Fibroblast of peridontal ligament (primary cell): ENCODE data around the gene SLC19A1.

Experiments used
- DNase-seq: peaks from one replicate; pipeline ENCODE4 v3.0.0-alpha.2; 2010; ENCODE audit errors: extremely low read depth

Gene SLC19A1

GRCh38 chr21:45492765-45493164, 49.5 kb downstream of the SLC19A1 start:
- DNase-seq: no peak

- DNase-seq: no peak
Observed at GRCh38 chr21:45491623-45492022, 50.6 kb downstream of the SLC19A1 start.

GRCh38 chr21:45491056-45491455, 51.2 kb downstream of the SLC19A1 start:
- DNase-seq: no peak

DNA sequence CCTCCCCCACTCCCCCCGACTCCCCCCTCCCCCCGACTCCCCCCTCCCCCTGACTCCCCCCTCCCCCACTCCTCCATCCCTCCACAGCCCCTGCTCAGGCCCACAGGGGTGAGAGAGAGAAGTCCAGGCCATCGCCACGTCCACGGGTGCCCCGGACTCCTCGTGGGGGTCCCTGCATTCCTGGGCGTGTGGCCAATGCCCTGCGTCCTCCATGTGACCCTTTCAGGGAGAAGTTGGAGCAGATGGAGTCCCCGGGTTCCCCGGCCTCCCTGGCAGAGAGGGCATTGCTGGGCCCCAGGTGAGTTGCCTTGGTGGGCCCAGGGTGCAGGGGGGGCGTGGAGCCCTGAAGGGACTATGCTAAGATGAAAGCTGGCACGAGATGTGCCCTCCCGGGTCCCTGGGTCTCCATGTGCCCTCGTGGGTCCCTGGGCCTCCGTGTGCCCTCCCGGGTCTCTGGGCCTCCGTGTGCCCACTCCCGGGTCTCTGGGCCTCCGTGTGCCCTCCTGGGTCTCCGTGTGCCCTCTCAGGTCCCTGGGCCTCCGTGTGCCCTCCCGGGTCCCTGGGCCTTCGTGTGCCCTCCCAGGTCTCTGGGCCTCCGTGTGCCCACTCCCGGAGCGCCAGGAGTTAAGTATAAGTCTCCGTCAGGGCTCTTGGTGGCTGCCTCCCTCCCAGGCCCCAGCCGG, 52.0 kb downstream of the SLC19A1 start:
- DNase-seq: no peak

DNA sequence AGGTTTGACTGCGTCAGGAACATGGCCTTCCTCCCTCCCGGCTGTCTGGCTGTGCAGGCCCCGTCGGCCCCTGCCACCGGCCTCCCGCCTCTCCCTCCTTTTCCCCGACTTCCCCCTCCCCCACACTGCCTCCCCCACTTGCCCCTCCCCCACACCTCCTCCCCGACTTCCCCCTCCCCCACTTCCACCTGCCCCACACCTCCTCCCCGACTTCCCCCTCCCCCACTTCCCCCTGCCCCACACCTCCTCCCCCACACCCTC, 52.6 kb downstream of the SLC19A1 start:
- no peak for DNase-seq

GRCh38 chr21:45488931-45489721, 53.1 kb downstream of the SLC19A1 start:
- DNase-seq: no peak

DNA sequence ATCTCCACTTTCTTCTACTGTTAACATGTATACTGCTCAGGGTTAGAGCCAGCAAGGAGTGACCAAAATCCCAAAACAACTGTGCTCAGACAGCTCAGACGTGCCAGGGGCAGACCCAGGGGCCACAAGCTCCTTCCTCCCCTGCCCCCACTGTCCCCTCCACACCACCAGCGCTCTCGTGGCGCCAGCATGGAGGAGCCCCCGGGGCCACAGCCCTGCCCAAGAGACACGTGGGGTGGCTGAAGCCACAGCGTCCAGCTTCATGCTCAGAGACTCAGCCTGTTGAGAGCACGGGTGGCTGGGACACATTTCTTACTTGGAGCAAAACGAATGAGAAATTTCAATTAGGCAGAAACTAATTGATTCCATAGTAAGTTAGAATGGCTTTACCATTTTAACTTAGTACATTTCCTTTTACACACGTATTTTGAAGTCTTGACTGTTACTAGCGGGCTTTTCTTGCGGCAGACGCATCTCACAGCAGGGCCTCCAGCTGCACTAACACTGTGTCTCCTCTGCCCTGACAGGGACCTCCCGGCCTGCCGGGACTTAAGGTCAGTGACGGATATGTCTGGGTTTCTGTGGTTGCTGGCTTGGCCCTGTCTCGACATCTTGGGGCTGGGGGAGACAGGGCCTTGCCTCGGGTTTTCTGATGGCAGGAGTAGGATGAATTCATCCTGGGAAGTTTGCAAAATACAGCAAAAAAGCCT, 54.2 kb downstream of the SLC19A1 start:
- DNase-seq: no peak

- no peak for DNase-seq
Observed at GRCh38 chr21:45487161-45487806, 55.0 kb downstream of the SLC19A1 start.

GRCh38 chr21:45486443-45487160, 55.6 kb downstream of the SLC19A1 start:
- no peak for DNase-seq

DNA sequence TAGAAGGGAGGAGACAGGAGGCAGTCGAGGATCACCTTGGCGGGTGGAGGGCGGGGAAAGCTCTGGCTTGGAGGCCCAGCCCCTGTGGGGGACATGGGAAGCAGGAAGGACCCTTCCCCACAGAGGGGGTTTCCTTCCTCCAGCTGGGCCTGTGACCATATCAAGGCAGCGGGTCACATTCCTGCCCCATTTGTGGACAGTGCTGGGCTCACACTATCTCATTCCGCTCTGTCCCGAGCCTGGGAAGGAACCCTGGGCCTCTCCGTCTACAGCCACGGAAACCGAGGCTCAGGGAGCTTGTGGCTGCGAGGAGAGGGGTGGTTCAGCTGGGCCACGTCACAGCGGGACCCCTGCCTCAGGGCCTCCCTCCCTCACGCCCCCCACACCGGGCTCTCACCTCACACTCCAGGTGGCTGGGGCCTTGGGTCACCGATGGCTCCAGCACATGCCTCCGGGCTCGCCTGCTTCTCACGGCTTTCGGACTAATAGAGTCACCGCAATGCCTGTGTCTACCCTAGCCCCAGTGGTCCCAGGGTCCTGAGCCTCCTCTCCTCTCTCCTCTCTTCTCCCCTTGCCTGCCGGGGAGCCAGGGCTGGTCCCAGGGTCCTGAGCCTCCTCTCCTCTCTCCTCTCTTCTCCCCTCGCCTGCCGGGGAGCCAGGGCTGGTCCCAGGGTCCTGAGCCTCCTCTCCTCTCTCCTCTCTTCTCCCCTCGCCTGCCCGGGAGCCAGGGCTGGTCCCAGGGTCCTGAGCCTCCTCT, 56.4 kb downstream of the SLC19A1 start:
- DNase-seq: no peak

DNA sequence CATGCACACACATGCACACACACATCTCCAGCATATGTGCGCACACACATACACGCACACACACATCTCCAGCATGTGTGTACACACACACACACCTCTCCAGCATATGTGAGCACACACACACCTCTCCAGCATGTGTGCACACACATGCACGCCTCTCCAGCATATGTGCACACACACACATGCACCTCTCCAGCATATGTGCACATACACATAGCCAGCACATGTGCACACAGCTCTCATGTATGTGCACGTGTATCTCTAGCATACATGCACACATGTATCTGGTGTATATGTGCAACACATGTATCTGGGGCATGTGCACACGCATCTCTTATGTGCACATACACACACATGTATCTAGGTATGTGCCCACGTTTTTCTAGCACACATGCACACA, 57.9 kb downstream of the SLC19A1 start:
- DNase-seq: no peak

GRCh38 chr21:45482899-45483821, 59.1 kb downstream of the SLC19A1 start:
- DNase-seq: no peak

- DNase-seq: no peak
Observed at GRCh38 chr21:45481977-45482898, 60.0 kb downstream of the SLC19A1 start.

DNA sequence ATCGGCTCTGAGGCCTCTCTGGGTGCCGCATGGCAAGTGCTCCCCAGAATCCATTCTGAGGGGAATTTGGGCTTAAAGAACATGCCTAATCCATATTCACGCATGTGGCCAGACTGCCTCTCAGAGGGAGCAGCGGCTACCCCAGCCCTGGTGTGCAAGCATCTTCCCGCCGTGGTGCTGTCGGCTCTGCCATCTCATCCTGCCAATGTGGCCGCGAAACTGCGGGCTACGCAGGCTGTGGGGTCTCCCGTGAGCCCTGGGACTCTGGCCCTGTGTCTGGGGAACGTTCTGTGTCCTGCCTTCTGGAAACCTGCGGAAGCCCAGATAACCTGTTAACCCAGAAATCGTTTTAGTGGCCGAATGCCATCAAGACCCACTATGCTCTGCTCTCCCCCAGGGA, 60.7 kb downstream of the SLC19A1 start:
- no peak for DNase-seq

DNA sequence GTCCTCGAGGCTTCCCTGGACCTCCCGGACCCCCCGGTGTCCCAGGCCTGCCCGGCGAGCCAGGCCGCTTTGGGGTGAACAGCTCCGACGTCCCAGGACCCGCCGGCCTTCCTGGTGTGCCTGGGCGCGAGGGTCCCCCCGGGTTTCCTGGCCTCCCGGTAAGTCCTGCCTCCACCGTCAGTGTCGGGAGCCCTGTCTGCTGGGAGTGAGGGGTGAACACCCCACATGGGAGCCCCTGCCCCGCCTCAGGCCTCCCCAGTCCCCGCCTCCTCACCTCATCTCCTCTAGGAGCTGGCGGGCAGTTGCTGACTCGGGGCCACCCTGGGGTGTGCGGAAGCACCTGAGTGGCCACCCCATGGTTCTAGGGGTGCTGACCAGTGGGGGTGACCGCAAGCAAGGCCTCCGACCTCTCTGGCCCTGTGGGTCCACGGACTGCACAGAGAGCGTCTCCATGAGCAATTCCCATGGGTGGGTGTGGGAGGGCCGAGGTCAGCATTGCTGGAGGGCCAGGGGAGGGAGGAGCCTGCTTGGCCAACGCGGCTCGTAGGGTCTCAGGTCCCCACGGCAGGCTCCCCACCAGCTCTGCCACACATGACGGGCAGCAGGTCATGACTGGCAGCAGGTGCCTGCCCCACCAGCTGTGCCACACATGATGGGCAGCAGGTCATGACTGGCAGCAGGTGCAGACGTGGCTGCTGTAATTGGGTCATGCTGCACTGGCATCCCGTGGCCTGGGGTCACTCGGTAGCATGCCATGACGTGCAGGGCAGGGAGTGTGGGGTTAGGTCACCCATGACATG, 61.3 kb downstream of the SLC19A1 start:
- DNase-seq: no peak

DNA sequence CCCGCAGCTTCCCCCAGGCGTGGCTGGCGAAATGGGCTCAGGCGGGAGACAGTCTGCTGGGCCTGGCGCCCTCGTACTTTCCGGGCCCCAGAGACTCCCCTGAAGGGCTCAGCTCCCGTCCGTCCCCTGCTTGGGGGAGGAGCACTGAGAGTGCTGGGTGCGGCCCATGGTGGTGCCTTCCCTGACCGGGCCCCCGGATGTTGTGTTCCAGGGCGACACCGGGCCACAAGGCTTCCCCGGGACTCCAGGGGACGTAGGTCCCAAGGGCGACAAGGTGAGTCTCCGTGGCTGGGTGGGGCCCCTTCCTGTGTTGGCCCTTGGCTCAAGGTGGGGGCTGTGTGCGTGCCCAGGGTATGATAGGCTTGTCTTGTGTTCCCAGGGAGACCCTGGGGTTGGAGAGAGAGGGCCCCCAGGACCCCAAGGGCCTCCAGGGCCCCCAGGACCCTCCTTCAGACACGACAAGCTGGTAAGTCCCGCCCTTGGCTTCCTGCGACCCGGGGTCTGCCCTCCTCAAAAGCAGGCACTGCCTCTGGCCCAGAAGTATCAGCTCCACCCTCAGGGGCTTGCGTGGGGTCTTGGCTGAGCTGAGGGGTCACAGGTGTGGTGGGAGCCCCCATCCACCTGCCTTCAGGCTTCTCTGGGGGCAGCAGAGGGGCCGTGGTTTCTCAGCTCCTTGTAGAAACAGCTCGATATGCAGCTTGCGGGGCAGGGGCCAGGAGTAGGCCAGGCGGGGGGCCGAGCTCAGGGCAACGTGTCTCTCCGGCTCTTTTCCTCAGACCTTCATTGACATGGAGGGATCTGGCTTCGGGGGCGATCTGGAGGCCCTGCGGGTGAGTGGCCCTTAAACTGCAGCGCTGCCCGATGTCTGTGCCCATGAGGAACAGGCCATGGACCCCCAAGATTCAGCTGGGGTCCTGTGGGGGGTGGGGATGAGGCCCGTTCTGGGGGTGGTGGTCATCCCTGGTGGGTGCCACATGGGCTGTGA, 62.3 kb downstream of the SLC19A1 start:
- DNase-seq: no peak
